ENCODE results near the gene SIM1. TPM values are rescaled to one million over a fixed set of nuclear protein-coding genes. Genes with fewer than 3 reads are reported as not detected.

The SIM1 gene
- total RNA-seq, 1 experiment from 2014 or later = not detected

DNA sequence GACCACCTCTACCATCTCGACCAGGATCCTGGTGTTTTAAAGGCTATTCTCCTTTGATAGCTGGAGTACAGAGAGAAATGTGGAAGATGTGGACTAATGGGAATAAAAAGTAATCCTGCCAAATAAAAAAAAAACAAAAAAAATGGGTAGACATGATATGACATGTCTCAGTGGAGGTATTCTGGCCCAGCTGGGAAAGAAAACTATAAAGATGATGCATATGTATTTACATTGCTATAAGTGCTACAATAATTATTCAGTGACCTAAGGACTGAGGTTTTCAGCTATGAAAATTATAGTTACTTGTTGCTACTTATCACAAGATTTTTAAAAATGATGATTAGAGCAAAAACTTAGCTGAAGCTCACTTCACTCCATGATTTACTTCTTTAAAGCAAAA, 101.1 kb downstream of the SIM1 start:
- H3K79me2 ChIP-seq (ENCODE audit: insufficient read depth, low read length) = no peaks in the 10 kb centered on the region
- no peak for TF ChIP-seq POLR2A (IDR thresholded peaks at IDR 0.05; ENCODE audit: borderline replicate concordance, extremely low read depth, insufficient read depth, insufficient read length)
- TF ChIP-seq, protein P1, sequence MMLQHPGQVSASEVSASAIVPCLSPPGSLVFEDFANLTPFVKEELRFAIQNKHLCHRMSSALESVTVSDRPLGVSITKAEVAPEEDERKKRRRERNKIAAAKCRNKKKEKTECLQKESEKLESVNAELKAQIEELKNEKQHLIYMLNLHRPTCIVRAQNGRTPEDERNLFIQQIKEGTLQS (IDR thresholded peaks at IDR 0.05) = no peak
- TF ChIP-seq EZH2 (IDR thresholded peaks at IDR 0.05) = no peak
- no peak for TF ChIP-seq CBX3 (IDR thresholded peaks at IDR 0.05; ENCODE audit: low read depth)
- TF ChIP-seq EZH2phosphoT487 (IDR thresholded peaks at IDR 0.05; ENCODE audit: borderline replicate concordance) = no peak
- no peak for TF ChIP-seq EGR1 (IDR thresholded peaks at IDR 0.05; ENCODE audit: low read depth)
- TF ChIP-seq SRF (IDR thresholded peaks at IDR 0.05; ENCODE audit: low read depth) = no peak
- TF ChIP-seq CTCF (IDR thresholded peaks at IDR 0.05 in 2 of 3, conservative IDR thresholded peaks at IDR 0.05 in 1 of 3; ENCODE audit: borderline replicate concordance in 1 of 3, insufficient read depth in 1 of 3, low read depth in 2 of 3, low read length in 2 of 3) = no peak
- no peak for TF ChIP-seq YY1 (IDR thresholded peaks at IDR 0.05; ENCODE audit: extremely low read depth, insufficient replicate concordance, low read depth, low read length)
- no peak for TF ChIP-seq ZFX (IDR thresholded peaks at IDR 0.05)
- no peak for TF ChIP-seq SP1 (IDR thresholded peaks at IDR 0.05; ENCODE audit: low read depth)
- TF ChIP-seq REST (IDR thresholded peaks at IDR 0.05; ENCODE audit: low read depth) = no peak
- no peak for TF ChIP-seq ELF1 (IDR thresholded peaks at IDR 0.05; ENCODE audit: borderline replicate concordance, low read depth)
- no peak for TF ChIP-seq POLR2AphosphoS5 (IDR thresholded peaks at IDR 0.05; ENCODE audit: low read depth, low read length)
- no peak for TF ChIP-seq JUND (IDR thresholded peaks at IDR 0.05)
- TF ChIP-seq RAD21 (IDR thresholded peaks at IDR 0.05; ENCODE audit: low read depth) = no peak
- TF ChIP-seq, protein P2, sequence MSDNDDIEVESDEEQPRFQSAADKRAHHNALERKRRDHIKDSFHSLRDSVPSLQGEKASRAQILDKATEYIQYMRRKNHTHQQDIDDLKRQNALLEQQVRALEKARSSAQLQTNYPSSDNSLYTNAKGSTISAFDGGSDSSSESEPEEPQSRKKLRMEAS (IDR thresholded peaks at IDR 0.05) = no peak
- no peak for TF ChIP-seq ZNF274 (IDR thresholded peaks at IDR 0.05; ENCODE audit: low read depth, low read length)
- ATAC-seq (no peak), DNase-seq (ENCODE audit: low read depth, low spot score) (no peak)
- ChIA-PET CTCF (no interaction called here), POLR2A (no interaction called here), RAD21 (ENCODE audit: low non-redundant PET in 1 of 2, low total read pairs in 2 of 2, uncharacterized antibody in 2 of 2, unreplicated experiment in 2 of 2) (no interaction called here)
- H2AFZ ChIP-seq (ENCODE audit: low read depth, low read length, poor library complexity, severe bottlenecking) = no peak overlapping the region
- H3K27me3 ChIP-seq (ENCODE audit: insufficient read depth, low read length) = no peaks in the 10 kb centered on the region
- H3K9me2 ChIP-seq (ENCODE audit: insufficient read depth) = no peaks in the 10 kb centered on the region
- no peaks in the 10 kb centered on the region for H3K9me3 ChIP-seq (ENCODE audit: control insufficient read depth in 1 of 2, insufficient read depth in 1 of 2, low read depth in 1 of 2, low read length in 2 of 2)
- H4K20me1 ChIP-seq (ENCODE audit: insufficient read depth) = no peaks in the 10 kb centered on the region
- intact Hi-C loops (cut with micrococcal nuclease) = no loop called here
- H3K4me2 ChIP-seq (ENCODE audit: low read length) = no peak overlapping the region
- H3K27ac ChIP-seq (ENCODE audit: low read depth, low read length) = no peak overlapping the region
- H3K9ac ChIP-seq (ENCODE audit: low read length) = no peak overlapping the region
- peaks cover 0 to 4% of the 10 kb centered on the region in 2 experiments; a peak in 1 of 4 replicates for H3K4me1 ChIP-seq (ENCODE audit: control insufficient read depth in 1 of 2, insufficient read depth in 2 of 2, low read length in 2 of 2)
- no TSS peak for BruUV-seq (replicated peaks)
- no peak overlapping the region for H3K4me3 ChIP-seq (replicated peaks in 1 of 2; ENCODE audit: low read depth in 1 of 2, low read length in 2 of 2)
- no peaks in the 10 kb centered on the region for H3K36me3 ChIP-seq (ENCODE audit: control insufficient read depth in 1 of 2, insufficient read depth in 2 of 2, low read length in 2 of 2)
